Measurements from ENCODE around the gene AKIP1. TPM values are rescaled to one million over a fixed set of nuclear protein-coding genes. Genes with fewer than 3 reads are reported as not detected.

Gene AKIP1
- total and polyA plus RNA-seq, 9 of the 15 experiments (the other 6 are each of a cell fraction or from before 2014, with no cell fraction given) = 9.0 to 52.6 (median 36.2) TPM

DNA sequence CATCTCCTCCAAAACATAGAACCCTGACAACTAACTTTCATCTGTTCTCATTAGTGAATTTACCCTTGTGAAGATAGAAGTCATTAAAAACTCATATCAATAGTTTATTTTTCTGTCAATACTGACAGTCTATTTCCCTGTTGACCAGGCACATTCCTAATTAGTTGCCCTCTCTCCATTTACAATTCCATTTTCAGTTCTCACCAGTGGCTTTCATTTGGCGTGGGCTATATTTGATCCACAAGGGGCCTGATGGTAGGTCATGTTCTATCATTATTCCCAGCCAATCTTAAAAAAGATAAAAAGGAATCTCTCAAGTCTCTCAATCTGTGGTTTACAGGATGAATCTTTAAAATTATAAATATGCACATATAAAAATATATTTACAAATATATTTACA lies 3.9 kb upstream of the AKIP1 start:
- 36% methylated on average over 1 of the region's 1 CpG for WGBS (ENCODE audit: insufficient coverage, low coverage, missing lambda C conversion rate)
- Histone ChIP-seq H4K20me1 (replicated peaks; ENCODE audit: control insufficient read depth, insufficient read depth, low read length) (no peaks in the 10 kb centered on the region), H3K27me3 (ENCODE audit: control insufficient read depth in 2 of 2, insufficient read depth in 2 of 2, low read length in 2 of 2) (no peaks in the 10 kb centered on the region), H3K4me2 (ENCODE audit: insufficient read depth, low read length) (no peak overlapping the region), H3K9me1 (ENCODE audit: control insufficient read depth, insufficient read depth, low read length) (no peaks in the 10 kb centered on the region), H3K27ac (ENCODE audit: extremely low read depth, low read depth, low read length) (no peak overlapping the region), H2AFZ (ENCODE audit: low read depth, low read length) (no peak overlapping the region), H3K4me3 (no peak overlapping the region), H3K9me3 (replicated peaks; ENCODE audit: control insufficient read depth, insufficient read depth, low read depth, low read length) (no peaks in the 10 kb centered on the region), H3K36me3 (ENCODE audit: control insufficient read depth, insufficient read depth, low read length) (0 out of 3 replicates have a peak, but pooled peaks cover under 1% of the 10 kb centered on the region), H3K4me1 (replicated peaks in 1 of 2; ENCODE audit: control insufficient read depth in 2 of 2, insufficient read depth in 2 of 2, low read length in 2 of 2) (peaks cover 8 to 15% of the 10 kb centered on the region in 2 experiments; a peak in 3 of 5 replicates), H3K79me2 (ENCODE audit: control insufficient read depth, insufficient read depth, low read length) (peaks cover 8% of the 10 kb centered on the region), H3K9ac (ENCODE audit: insufficient read depth in 1 of 2, low read depth in 2 of 2, low read length in 2 of 2) (no peak overlapping the region)
- no peak for ATAC-seq
- CTCF ChIA-PET (ENCODE audit: low intra/inter-chr PET ratio) = no interaction called here
- intact Hi-C loops (cut with micrococcal nuclease) = no loop called here
- POLR2A ChIA-PET = interaction anchor here (1.0 kb wide), 1 partner anchor 9 kb away, joined by 3 read pairs; no protein-coding TSS in a partner anchor
- no TSS peak for BruUV-seq (replicated peaks)
- in situ Hi-C loops (cut with MboI) = no loop called here
- FAIRE-seq = no peak
- no peak for DNase-seq (ENCODE audit: extremely low read depth in 1 of 4, low spot score in 3 of 4)
- TF ChIP-seq DACH1 (IDR thresholded peaks at IDR 0.05; ENCODE audit: partially characterized antibody) = no peak
- TF ChIP-seq ZNF280B (CRISPR knock-in tag; IDR thresholded peaks at IDR 0.05) = no peak
- no peak for TF ChIP-seq FOXM1 (IDR thresholded peaks at IDR 0.05; ENCODE audit: low read depth)
- no peak for TF ChIP-seq FOXM1 (CRISPR knock-in tag; IDR thresholded peaks at IDR 0.05; ENCODE audit: low read depth)
- TF ChIP-seq, protein P1, sequence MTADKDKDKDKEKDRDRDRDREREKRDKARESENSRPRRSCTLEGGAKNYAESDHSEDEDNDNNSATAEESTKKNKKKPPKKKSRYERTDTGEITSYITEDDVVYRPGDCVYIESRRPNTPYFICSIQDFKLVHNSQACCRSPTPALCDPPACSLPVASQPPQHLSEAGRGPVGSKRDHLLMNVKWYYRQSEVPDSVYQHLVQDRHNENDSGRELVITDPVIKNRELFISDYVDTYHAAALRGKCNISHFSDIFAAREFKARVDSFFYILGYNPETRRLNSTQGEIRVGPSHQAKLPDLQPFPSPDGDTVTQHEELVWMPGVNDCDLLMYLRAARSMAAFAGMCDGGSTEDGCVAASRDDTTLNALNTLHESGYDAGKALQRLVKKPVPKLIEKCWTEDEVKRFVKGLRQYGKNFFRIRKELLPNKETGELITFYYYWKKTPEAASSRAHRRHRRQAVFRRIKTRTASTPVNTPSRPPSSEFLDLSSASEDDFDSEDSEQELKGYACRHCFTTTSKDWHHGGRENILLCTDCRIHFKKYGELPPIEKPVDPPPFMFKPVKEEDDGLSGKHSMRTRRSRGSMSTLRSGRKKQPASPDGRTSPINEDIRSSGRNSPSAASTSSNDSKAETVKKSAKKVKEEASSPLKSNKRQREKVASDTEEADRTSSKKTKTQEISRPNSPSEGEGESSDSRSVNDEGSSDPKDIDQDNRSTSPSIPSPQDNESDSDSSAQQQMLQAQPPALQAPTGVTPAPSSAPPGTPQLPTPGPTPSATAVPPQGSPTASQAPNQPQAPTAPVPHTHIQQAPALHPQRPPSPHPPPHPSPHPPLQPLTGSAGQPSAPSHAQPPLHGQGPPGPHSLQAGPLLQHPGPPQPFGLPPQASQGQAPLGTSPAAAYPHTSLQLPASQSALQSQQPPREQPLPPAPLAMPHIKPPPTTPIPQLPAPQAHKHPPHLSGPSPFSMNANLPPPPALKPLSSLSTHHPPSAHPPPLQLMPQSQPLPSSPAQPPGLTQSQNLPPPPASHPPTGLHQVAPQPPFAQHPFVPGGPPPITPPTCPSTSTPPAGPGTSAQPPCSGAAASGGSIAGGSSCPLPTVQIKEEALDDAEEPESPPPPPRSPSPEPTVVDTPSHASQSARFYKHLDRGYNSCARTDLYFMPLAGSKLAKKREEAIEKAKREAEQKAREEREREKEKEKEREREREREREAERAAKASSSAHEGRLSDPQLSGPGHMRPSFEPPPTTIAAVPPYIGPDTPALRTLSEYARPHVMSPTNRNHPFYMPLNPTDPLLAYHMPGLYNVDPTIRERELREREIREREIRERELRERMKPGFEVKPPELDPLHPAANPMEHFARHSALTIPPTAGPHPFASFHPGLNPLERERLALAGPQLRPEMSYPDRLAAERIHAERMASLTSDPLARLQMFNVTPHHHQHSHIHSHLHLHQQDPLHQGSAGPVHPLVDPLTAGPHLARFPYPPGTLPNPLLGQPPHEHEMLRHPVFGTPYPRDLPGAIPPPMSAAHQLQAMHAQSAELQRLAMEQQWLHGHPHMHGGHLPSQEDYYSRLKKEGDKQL (CRISPR knock-in tag; IDR thresholded peaks at IDR 0.05; ENCODE audit: borderline replicate concordance) = no peak
- no peak for TF ChIP-seq SRF (CRISPR knock-in tag; IDR thresholded peaks at IDR 0.05)
- no peak for TF ChIP-seq ZNF668 (CRISPR knock-in tag; IDR thresholded peaks at IDR 0.05)
- no peak for TF ChIP-seq MEIS2 (IDR thresholded peaks at IDR 0.05; ENCODE audit: partially characterized antibody)
